ENCODE data around the gene RAB31.

RAB31 gene

DNA sequence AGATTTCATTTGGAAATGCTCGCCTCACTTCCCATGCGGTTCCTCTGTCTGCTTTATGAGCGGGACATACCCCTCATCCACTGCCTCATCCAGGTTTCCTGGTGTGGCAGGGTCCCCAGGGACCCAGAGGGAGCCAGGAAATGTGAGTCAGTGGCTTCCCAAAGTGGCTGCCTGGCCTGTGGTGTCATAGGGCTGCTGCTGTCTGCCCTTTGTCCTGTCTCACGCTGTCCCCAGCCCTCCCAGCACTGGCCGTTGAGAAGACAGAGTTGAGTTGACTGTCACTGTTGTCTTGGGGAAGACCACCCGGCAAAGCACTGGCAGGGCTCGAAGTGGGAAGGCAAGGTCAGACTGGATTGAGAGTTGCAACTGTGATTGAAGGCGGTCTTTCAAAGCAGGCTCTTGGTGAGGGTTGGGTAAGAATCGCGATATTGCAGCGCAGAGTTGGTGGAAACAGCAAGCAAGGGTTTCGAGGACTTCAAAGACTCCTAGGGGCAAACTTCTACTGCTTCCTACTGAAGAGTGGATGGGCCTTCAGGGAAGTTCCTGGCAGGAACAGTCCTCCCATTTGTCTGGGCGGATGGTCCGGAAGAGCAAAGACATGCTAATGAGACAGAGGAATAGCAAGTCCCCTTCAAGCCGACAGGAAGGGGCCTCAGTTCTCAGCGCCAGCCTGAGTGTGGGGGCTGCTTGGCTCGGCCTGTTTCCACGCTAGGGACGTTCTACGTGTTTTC, 33.9 kb downstream of the RAB31 start:
- Histone ChIP-seq H3K4me3 (ENCODE audit: low read depth, low read length) (no peak overlapping the region), H3K4me2 (ENCODE audit: low read length) (no peak overlapping the region), H3K27me3 (ENCODE audit: control insufficient read depth, insufficient read depth, low read length) (no peaks in the 10 kb centered on the region), H3K4me1 (no peaks in the 10 kb centered on the region), H3K9ac (no peak overlapping the region), H3K79me2 (no peaks in the 10 kb centered on the region), H3K27ac (no peak overlapping the region), H3K36me3 (ENCODE audit: control insufficient read depth, insufficient read depth, low read length) (no peaks in the 10 kb centered on the region), H3K9me3 (ENCODE audit: control insufficient read depth, low read length) (no peaks in the 10 kb centered on the region), H2AFZ (no peak overlapping the region)
- TF ChIP-seq, protein P1, sequence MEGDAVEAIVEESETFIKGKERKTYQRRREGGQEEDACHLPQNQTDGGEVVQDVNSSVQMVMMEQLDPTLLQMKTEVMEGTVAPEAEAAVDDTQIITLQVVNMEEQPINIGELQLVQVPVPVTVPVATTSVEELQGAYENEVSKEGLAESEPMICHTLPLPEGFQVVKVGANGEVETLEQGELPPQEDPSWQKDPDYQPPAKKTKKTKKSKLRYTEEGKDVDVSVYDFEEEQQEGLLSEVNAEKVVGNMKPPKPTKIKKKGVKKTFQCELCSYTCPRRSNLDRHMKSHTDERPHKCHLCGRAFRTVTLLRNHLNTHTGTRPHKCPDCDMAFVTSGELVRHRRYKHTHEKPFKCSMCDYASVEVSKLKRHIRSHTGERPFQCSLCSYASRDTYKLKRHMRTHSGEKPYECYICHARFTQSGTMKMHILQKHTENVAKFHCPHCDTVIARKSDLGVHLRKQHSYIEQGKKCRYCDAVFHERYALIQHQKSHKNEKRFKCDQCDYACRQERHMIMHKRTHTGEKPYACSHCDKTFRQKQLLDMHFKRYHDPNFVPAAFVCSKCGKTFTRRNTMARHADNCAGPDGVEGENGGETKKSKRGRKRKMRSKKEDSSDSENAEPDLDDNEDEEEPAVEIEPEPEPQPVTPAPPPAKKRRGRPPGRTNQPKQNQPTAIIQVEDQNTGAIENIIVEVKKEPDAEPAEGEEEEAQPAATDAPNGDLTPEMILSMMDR (IDR thresholded peaks at IDR 0.05): no peak

DNA sequence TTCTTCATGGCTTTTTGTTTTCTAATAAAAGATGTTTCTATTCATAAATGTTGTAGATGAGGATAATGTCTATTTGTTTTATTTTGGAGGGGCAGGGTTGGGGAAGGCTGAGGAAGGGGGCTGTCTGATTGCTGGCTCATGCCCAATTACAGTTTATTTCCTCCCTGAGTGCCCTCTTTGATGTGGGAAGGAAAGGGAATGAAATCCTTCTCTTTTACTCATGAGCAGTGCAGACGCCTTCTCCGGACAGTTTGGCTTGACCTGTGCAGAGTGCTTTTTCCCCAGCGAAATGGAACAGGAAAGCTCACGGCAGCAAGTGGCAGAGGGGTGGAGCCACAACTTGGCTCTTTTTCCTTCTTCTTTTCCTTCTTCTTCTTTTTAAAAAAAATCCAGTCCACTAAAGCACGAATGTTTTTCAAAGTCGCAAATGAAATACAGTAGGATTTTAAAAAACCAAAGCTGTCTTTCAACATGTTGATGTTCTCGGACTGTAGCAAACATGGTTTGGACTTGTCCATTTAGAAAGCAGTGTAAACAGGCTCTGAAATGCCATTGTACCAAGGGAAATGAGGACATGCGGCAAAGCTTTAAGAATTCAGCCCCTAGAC, 34.5 kb downstream of the RAB31 start:
- no peaks in the 10 kb centered on the region for H3K79me2 ChIP-seq
- TF ChIP-seq, protein P1 (IDR thresholded peaks at IDR 0.05): no peak
- H2AFZ ChIP-seq: no peak overlapping the region
- H3K27ac ChIP-seq: no peak overlapping the region
- no peak overlapping the region for H3K9ac ChIP-seq
- H3K4me3 ChIP-seq (ENCODE audit: low read depth, low read length): no peak overlapping the region
- no peaks in the 10 kb centered on the region for H3K36me3 ChIP-seq (ENCODE audit: control insufficient read depth, insufficient read depth, low read length)
- H3K4me1 ChIP-seq: no peaks in the 10 kb centered on the region
- H3K27me3 ChIP-seq (ENCODE audit: control insufficient read depth, insufficient read depth, low read length): no peaks in the 10 kb centered on the region
- peak overlapping the region; percentile 32 for H3K4me2 ChIP-seq (ENCODE audit: low read length)
- no peaks in the 10 kb centered on the region for H3K9me3 ChIP-seq (ENCODE audit: control insufficient read depth, low read length)

DNA sequence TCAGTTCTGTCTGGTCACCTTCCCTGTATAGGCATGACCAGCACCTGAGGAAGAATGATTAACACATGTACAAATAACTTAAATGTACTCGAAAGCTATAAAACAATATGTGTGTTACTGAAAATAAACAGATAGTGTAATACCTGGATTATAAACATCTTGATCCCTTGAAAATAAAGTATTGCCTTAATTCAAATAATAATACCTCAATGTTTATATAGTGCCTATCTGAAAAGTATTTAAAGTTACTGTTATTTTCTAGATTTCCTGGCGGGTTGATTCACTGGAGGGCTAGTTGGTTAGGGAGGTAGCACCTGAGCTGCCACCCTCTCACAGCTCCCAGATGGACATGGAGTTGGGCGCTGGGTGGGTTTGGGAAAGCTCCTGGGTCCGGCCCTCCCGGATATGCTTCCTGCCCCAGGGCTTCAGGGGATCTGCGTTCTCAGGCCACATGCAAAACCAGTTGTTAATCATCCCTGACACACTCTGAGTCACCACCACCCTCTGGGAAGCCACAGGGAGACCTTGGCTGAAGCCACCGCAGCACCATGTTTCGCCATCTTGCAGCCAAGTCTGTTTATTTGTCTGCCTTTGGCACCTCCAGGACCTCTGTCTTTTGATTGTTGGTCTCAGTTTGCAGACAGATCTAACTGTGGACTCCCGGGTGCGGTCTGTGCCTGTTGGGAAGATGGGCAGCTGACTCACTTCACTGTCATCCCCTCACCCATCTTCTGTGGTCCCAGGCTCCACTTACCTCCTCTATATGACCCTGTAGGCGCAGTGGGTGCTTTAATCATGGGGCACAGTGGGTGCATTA, 35.3 kb downstream of the RAB31 start:
- H3K4me2 ChIP-seq (ENCODE audit: low read length): peak overlapping the region; percentile 32
- no peaks in the 10 kb centered on the region for H3K27me3 ChIP-seq (ENCODE audit: control insufficient read depth, insufficient read depth, low read length)
- no peak overlapping the region for H3K27ac ChIP-seq
- no peak overlapping the region for H3K4me3 ChIP-seq (ENCODE audit: low read depth, low read length)
- no peaks in the 10 kb centered on the region for H3K9me3 ChIP-seq (ENCODE audit: control insufficient read depth, low read length)
- no peak overlapping the region for H3K9ac ChIP-seq
- no peaks in the 10 kb centered on the region for H3K4me1 ChIP-seq
- no peaks in the 10 kb centered on the region for H3K79me2 ChIP-seq
- no peak overlapping the region for H2AFZ ChIP-seq
- no peaks in the 10 kb centered on the region for H3K36me3 ChIP-seq (ENCODE audit: control insufficient read depth, insufficient read depth, low read length)
- TF ChIP-seq, protein P1 (IDR thresholded peaks at IDR 0.05): no peak

DNA sequence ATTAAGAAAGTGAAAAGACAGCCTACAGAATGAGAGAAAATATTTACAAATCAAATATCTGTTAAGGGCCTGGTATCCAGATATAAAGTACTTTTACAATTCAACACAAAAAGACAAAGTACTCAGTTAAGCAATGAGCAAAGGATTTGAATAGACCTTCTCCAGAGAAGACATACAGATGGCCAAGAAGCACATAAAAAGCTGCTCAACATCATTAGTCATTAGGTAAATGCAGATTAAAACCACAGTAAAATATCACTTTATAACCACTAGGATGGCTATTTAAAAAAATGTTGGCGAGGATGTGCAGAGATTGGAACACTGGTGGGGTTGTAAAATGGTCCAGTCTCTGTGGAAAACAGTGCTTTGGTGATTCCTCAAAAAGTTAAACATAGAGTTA, 38.9 kb downstream of the RAB31 start:
- Histone ChIP-seq H3K27me3 (ENCODE audit: control insufficient read depth, insufficient read depth, low read length) (no peaks in the 10 kb centered on the region), H3K79me2 (no peaks in the 10 kb centered on the region), H3K9ac (no peak overlapping the region), H2AFZ (no peak overlapping the region), H3K4me1 (peaks cover 13% of the 10 kb centered on the region), H3K4me3 (ENCODE audit: low read depth, low read length) (no peak overlapping the region), H3K27ac (no peak overlapping the region), H3K4me2 (ENCODE audit: low read length) (no peak overlapping the region), H3K36me3 (ENCODE audit: control insufficient read depth, insufficient read depth, low read length) (no peaks in the 10 kb centered on the region), H3K9me3 (ENCODE audit: control insufficient read depth, low read length) (no peaks in the 10 kb centered on the region)
- TF ChIP-seq, protein P1 (IDR thresholded peaks at IDR 0.05): no peak
